HG03039 (cell line): ENCODE data around the gene DRAM2.

Experiments
- ATAC-seq: cut with Tn5 transposase; IDR thresholded peaks from one replicate; pipeline ENCODE4 v1.9.1; 2021; ENCODE audit warnings: mild to moderate bottlenecking, moderate library complexity; ENCODE audit not compliant: unreplicated experiment

DRAM2 gene

GRCh38 chr1:111139956-111140679, at the start of gene DRAM2, which contains the start of gene CEPT1:
Gene DRAM2, minus strand, starts transcription at chr1:111140093. Its CDS starts 8,539 bp downstream, at chr1:111131554.
Gene CEPT1, plus strand, starts transcription at chr1:111140223. Its CDS starts 7,492 bp downstream, at chr1:111147715.
- ATAC-seq, result peak; percentile 49

- no peak for ATAC-seq
Observed at GRCh38 chr1:111184663-111185062, 44.8 kb upstream of the DRAM2 start.

- ATAC-seq, result no peak
Observed at GRCh38 chr1:111183308-111184069, 43.6 kb upstream of the DRAM2 start.

GRCh38 chr1:111182052-111182451, 42.2 kb upstream of the DRAM2 start:
- no peak for ATAC-seq

GRCh38 chr1:111179968-111180533, 40.2 kb upstream of the DRAM2 start:
- no peak for ATAC-seq

- ATAC-seq, result no peak
Observed at GRCh38 chr1:111176678-111177077, 36.8 kb upstream of the DRAM2 start.

- no peak for ATAC-seq
Observed at GRCh38 chr1:111175349-111175748, 35.5 kb upstream of the DRAM2 start.

- ATAC-seq, result no peak
Observed at GRCh38 chr1:111174070-111174469, 34.2 kb upstream of the DRAM2 start.

GRCh38 chr1:111172463-111172862, 32.6 kb upstream of the DRAM2 start:
- ATAC-seq, result no peak

- ATAC-seq, result no peak
Observed at GRCh38 chr1:111164151-111164550, 24.3 kb upstream of the DRAM2 start.

GRCh38 chr1:111163363-111163762, 23.5 kb upstream of the DRAM2 start:
- ATAC-seq, result no peak

- ATAC-seq, result no peak
Observed at GRCh38 chr1:111162488-111162880, 22.6 kb upstream of the DRAM2 start.

- ATAC-seq, result no peak
Observed at GRCh38 chr1:111161843-111162487, 22.1 kb upstream of the DRAM2 start.

- no peak for ATAC-seq
Observed at GRCh38 chr1:111157431-111157830, 17.5 kb upstream of the DRAM2 start.

GRCh38 chr1:111154021-111154999, 14.4 kb upstream of the DRAM2 start:
- no peak for ATAC-seq

- no peak for ATAC-seq
Observed at GRCh38 chr1:111151838-111152237, 11.9 kb upstream of the DRAM2 start.

GRCh38 chr1:111148376-111148881, 8.5 kb upstream of the DRAM2 start:
- ATAC-seq, result no peak

GRCh38 chr1:111147948-111148347, 8.1 kb upstream of the DRAM2 start:
- ATAC-seq, result no peak

GRCh38 chr1:111145963-111146768, 6.3 kb upstream of the DRAM2 start:
- no peak for ATAC-seq
